ENCODE data around the gene APBA2.
"Not testable (repeated sequence)": the region's sequence is repeated elsewhere in the genome, so short reads cannot be mapped to it uniquely, and the experiment has no call there.

Gene APBA2

GRCh38 chr15:29014493-29014892 is 128.7 kb downstream of the APBA2 start:
- DNase-seq = no peak

- DNase-seq = no peak
These were observed 130.7 kb downstream of the APBA2 start for GRCh38 chr15:29016518-29016917.

DNA sequence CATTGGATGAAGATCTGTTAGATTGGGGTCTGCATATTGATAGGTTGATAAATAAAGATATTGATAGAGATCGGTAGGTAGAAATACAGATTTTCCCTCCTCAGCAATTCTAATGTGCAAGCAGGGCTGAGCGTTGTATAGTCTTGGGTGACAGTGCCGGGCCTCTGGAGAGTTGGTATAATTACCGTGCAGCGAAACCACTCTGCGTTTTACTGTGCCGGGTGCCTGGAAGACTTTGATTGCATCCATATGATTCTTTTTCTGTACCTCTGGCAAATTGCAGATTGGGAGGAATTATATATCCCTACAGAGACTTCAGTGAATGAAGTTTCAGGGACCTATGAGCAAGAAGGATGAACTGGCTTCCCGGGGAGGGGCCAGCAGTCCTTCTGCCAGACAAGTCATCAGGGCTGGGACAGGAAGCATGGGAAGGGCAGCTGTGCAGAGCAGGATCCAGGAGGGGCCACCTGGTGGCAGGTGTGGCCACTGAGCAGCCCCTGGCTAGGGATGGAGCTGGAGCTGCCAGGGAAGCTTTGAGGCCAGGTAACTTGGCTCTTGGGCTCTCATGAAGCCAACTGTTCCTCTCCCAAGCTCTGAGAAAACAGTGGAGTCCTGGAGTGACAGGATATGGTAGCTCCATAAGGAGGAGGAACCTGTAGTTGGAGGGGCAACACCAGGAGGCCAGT is 132.5 kb downstream of the APBA2 start:
- DNase-seq = no peak

GRCh38 chr15:29018995-29019976 is 133.5 kb downstream of the APBA2 start:
- DNase-seq = no peak

- no peak for DNase-seq
These were observed 136.1 kb downstream of the APBA2 start for GRCh38 chr15:29021857-29022256.

- no peak for DNase-seq
These were observed 138.9 kb downstream of the APBA2 start for GRCh38 chr15:29024662-29025061.

DNA sequence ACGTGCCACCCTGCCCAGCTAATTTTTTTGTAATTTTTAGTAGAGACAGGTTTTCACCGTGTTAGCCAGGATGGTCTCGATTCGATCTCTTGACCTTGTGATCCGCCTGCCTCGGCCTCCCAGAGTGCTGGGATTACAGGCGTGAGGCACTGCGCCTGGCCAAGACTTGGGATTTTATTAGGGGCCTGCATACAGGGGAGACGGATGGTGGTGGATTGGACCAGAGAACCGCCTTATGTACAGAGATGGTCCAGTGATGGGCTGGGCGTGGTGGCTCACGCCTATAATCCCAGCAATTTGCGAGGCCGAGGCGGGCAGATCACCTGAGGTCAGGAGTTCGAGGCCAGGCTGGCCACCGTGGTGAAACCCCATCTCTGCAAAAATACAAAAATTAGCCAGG is 139.6 kb downstream of the APBA2 start:
- DNase-seq = not testable (repeated sequence)

DNA sequence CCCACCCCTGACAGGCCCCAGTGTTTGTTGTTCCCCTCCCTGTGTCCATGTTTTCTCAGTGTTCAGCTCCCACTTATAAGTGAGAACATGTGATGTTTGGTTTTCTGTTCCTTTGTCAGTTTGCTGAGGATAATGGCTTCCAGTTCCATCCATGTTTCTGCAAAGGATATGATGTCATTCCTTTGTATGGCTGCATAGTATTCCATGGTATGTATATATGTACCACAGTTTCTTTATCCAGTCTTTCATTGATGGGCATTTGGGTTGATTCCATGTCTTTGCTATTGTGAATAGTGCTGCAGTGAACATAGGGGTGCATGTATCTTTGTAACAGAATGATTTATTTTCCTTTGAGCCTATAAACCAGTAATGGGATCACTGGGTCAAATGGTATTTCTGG is 142.4 kb downstream of the APBA2 start:
- not testable (repeated sequence) for DNase-seq

DNA sequence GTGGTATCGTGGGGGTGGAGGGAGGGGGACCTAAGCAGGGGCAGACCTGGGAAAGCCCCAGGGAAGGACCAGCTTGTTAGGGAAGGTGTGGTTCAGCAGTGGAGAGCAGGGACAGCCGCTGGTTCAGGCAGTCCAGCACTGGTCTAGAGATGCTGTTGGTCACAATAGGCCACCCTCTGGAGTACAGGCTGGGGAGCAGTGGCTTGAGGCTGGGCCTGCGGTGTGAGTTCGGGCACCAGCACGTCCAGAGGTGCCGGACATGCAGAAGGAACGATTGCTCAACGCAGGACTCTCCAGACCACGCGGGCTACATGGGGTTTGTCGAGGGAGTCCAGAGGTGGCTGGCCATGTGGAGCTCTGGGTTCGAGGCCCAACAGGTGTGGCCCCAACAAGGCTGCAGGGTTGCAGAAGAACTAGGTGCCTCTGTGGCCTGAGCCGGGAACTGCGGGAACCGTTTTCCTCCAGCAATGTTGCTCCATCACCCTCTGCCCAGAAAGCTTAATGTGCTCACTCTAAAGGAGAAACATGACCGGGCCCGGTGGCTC is 143.9 kb downstream of the APBA2 start:
- no peak for DNase-seq

DNA sequence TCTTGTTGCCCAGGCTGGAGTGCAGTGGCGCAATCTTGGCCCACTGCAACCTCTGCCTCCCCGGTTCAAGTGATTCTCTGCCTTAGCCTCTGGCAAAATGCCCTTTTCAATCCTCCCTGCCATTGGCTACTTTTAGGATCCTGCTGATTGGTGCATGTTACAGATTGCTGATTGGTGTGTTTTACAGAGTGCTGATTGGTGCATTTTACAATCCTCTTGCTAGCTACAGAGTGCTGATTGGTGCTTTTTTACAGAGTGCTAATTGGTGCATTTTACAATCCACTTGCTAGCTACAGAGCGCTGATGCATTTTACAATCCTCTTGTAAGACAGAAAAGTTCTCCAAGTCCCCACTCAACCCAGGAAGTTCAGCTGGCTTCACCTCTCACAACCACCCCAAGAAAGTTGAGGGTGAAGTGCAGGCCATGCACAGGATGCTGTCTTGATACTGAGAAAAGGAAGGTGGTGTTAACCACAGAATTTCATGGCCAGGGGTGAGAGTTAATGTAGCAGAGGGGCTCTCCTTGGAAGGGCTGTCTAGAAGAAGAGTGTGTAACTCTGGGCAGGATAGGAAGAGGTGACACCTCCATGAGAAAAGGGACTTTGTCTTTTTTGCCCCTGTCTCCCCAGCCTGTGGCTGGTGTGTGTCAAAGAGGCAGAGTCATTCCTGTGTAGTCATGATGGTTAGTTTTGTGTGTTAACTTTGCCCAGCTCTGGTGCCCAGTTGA is 145.9 kb downstream of the APBA2 start:
- no peak for DNase-seq

DNA sequence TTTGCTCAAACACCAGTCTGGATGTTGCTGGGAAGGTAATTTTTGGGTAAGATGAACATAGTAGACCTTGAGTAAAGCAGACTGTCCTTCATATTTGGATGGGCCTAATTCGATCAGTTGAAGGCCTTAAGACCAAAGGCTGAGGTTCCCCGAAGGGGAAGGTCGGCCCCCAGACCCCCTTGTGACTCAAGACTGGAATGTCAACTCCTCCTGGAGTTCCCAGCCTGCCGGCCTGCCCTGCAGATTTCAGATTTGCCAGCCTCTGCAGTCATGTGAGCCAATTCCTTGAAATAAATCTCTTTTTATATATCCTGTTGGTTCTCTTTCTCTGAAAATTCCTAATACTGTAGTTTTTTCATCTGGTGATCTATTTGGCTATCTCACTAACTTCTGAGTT is 146.5 kb downstream of the APBA2 start:
- DNase-seq = no peak

- no peak for DNase-seq
These were observed 147.0 kb downstream of the APBA2 start for GRCh38 chr15:29032751-29033150.

- no peak for DNase-seq
These were observed 148.4 kb downstream of the APBA2 start for GRCh38 chr15:29034151-29034550.

DNA sequence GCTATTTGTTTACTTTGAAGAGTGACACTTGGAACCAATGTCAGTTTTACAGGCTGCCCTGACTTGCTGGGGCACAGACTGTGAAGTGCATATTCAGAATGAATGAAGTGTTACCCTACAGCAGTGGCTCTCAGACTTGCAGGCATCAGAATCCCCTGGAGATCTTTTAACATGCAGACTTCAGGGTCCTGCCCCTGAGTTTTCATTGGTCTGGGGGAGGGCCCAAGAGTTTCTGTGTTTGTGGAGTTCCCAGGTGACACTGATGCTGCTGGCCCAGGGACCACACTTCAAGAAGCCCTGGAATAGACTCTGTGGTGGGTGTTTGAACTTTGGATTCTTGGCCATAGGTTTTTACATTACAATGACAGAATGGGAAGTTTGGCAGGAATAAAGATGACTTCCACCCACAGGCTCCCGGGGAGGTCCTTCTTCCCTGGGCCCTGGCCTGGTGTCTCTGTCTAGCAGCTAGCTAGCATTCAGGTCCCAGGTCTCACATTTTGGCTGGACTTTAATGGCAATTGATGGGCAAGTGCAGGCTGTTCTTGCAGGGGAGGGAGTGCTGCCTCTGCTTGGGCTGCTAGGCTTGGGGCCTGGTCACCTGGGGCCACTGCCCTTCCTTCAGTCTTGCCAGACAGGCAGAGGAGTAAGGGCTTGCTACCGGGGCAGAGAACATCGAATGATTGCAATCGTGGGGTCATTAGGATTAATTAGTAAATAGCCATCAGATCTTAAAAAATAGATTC is 149.0 kb downstream of the APBA2 start:
- no peak for DNase-seq

DNA sequence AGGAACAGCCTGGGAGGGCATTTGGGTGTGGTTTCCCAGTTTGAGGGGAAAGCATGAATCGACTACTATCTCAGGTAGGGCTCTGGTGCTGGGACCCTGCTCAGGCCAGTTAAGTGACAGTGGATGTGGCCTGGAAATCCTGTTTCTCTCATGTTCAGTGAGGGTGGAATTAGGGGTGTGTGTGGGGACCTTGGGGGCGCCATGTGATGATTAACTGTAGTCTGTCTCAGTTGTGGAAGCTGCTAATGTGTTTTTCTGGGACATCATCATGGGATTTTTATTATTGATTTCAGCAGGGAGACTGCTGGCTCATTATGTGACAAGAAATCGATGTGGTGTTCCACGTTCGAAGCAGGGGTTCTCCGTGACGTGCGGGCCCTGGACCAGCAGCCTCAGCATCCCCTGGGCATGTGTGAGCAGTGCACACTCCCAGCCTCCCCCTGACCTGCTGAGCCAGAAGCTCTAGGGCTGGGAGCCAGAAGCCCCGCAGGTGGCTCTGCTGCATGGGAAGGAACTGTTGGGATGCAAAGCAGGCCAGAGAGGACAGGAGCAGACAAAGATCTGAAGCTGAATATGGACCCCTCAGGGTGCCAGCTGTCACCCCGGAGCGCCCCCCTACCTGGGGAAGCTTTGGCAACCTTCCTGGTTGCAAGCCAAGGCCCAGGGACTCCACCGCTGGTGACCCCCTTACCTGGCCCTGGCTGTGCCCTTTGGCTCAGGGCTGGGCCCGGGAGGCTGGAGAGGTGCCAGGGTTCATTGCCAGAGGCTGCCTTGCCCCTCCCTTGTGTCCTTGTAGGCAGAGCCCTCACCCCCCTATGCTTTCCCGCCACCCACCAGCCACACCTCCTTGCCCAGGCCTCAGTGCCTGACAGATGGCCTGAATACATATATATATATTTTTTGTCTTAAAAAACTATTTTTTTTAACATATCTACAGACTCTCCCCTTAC is 149.8 kb downstream of the APBA2 start:
- DNase-seq = no peak

DNA sequence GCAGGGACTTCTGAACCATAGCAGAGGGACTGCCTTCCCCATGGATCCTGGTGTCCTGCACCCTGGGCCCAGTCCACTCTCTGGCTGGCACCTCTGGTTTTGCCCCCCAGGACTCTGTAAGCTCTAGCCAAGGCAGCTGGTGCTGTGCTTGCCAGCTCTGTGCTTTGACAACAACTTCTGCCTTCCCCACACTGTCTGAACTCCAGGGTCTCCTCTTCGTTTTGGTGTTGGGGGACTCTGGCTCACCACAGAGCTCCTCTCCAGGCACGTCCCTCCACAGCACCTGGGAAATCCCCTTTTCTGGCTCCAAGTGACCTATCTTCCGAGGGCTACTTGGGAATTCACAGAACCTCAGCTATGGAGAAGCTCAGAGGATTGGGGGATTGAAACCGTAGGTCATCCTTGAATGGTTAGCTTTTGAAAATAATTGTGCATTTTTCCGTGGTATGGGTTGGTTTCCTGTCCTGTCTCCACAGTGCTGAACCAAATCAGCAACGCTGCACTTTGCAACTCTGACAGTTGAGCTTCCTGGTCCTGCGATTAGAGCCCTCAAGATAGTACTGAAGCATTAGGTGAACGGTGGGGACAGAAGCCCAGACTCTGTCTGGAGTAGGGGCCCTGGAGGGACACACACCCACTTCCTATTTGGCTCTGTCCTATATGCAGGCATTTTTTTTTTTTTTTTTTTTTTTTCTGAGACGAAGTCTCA is 152.4 kb downstream of the APBA2 start:
- peak; percentile 48 for DNase-seq

GRCh38 chr15:29039466-29040369 is 153.9 kb downstream of the APBA2 start:
- DNase-seq = no peak

DNA sequence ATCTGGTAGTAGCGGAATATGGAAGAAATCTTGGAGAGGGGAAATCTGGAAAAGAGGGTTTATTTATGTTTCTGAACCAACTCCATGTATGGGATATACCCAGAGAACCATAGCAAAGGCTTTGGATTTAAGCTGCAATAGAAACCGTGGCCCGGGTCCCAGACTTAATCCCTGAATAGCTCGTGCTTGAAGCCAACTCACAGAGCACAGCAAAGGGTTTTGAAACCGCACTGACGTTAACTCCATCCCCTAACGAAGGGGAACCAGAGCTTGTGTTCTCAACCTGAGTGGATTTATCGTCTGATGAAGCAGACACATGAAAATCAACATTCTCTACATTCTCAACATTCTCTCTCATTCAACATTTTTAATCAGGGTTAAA is 154.6 kb downstream of the APBA2 start:
- no peak for DNase-seq

- DNase-seq = peak; percentile 15
These were observed 158.1 kb downstream of the APBA2 start for GRCh38 chr15:29043736-29044502.
